GM19455 (cell line): Measurements from ENCODE around the gene SLC25A47.
"Not testable (repeated sequence)": the region's sequence is repeated elsewhere in the genome, so short reads cannot be mapped to it uniquely, and the experiment has no call there.

Experiments used
- ATAC-seq: cut with Tn5 transposase; IDR thresholded peaks from one replicate; pipeline ENCODE4 v1.9.1; 2021; ENCODE audit not compliant: unreplicated experiment

SLC25A47 gene

GRCh38 chr14:100323121-100323941 lies at the start of gene SLC25A47:
TSS of gene SLC25A47 (plus strand) at chr14:100323339. CDS start at chr14:100323415, 76 bp downstream.
- no peak for ATAC-seq

GRCh38 chr14:100274250-100274649 lies 48.9 kb upstream of the SLC25A47 start:
- no peak for ATAC-seq

GRCh38 chr14:100275214-100275613 lies 47.9 kb upstream of the SLC25A47 start:
- ATAC-seq: no peak

- no peak for ATAC-seq
Measured at GRCh38 chr14:100278702-100279101, 44.4 kb upstream of the SLC25A47 start.

GRCh38 chr14:100279133-100279532 lies 44.0 kb upstream of the SLC25A47 start:
- ATAC-seq: no peak

- ATAC-seq: no peak
Measured at GRCh38 chr14:100279563-100279962, 43.6 kb upstream of the SLC25A47 start.

- ATAC-seq: no peak
Measured at GRCh38 chr14:100281286-100282082, 41.7 kb upstream of the SLC25A47 start.

- no peak for ATAC-seq
Measured at GRCh38 chr14:100282083-100282350, 41.1 kb upstream of the SLC25A47 start.

- ATAC-seq: no peak
Measured at GRCh38 chr14:100282766-100283419, 40.2 kb upstream of the SLC25A47 start.

GRCh38 chr14:100283436-100283835 lies 39.7 kb upstream of the SLC25A47 start:
- ATAC-seq: not testable (repeated sequence)

GRCh38 chr14:100283984-100284881 lies 38.9 kb upstream of the SLC25A47 start:
- ATAC-seq: no peak

- peak; percentile 86 for ATAC-seq
Measured at GRCh38 chr14:100285021-100285912, 37.9 kb upstream of the SLC25A47 start.

- no peak for ATAC-seq
Measured at GRCh38 chr14:100285913-100286400, 37.2 kb upstream of the SLC25A47 start.

- no peak for ATAC-seq
Measured at GRCh38 chr14:100286484-100287191, 36.5 kb upstream of the SLC25A47 start.

GRCh38 chr14:100287202-100287997 lies 35.7 kb upstream of the SLC25A47 start:
- no peak for ATAC-seq

GRCh38 chr14:100287998-100288295 lies 35.2 kb upstream of the SLC25A47 start:
- not testable (repeated sequence) for ATAC-seq

GRCh38 chr14:100288382-100289185 lies 34.6 kb upstream of the SLC25A47 start:
- no peak for ATAC-seq
